ENCODE results near the gene RANBP3. TPM values are rescaled to one million over a fixed set of nuclear protein-coding genes. Genes with fewer than 3 reads are reported as not detected.

RANBP3 gene
- total RNA-seq, 1 experiment from 2014 or later = 44.1 TPM

GRCh38 chr19:5895890-5896289 lies 82.0 kb downstream of the RANBP3 start:
- H3K36me3 ChIP-seq (ENCODE audit: low read depth) = no peaks in the 10 kb centered on the region
- no peak overlapping the region for H3K4me3 ChIP-seq
- H3K4me1 ChIP-seq (replicated peaks; ENCODE audit: insufficient read depth) = no peaks in the 10 kb centered on the region
- ChIA-PET POLR2A (ENCODE audit: unreplicated experiment) (no interaction called here), CTCF (no interaction called here)
- H3F3A ChIP-seq (ENCODE audit: insufficient read depth, low read depth) = no peaks in the 10 kb centered on the region; the same call in 1 of the 2 replicates
- intact Hi-C loops (cut with micrococcal nuclease; ENCODE audit: unreplicated experiment) = no loop called here
- H3K27me3 ChIP-seq (ENCODE audit: insufficient read depth, low read depth) = no peaks in the 10 kb centered on the region
- BruUV-seq (replicated peaks) = no TSS peak
- peaks cover 19% of the 10 kb centered on the region for H4K20me1 ChIP-seq (ENCODE audit: insufficient read depth)
- no peaks in the 10 kb centered on the region for H3K9me2 ChIP-seq (ENCODE audit: insufficient read depth)
- H2AFZ ChIP-seq = no peak overlapping the region
- TF ChIP-seq CTCF (conservative IDR thresholded peaks at IDR 0.05) = no peak
- no peak for TF ChIP-seq EZH2 (IDR thresholded peaks at IDR 0.05; ENCODE audit: low read depth)
- H3K4me2 ChIP-seq = no peak overlapping the region
- no peaks in the 10 kb centered on the region for H3K9me3 ChIP-seq (ENCODE audit: insufficient read depth, low read depth)
- peaks cover 13% of the 10 kb centered on the region for H3K79me2 ChIP-seq (ENCODE audit: low read depth)
- DNase-seq = no peak
- no peak overlapping the region for H3K27ac ChIP-seq

- TF ChIP-seq CTCF (conservative IDR thresholded peaks at IDR 0.05) = no peak
- TF ChIP-seq EZH2 (IDR thresholded peaks at IDR 0.05; ENCODE audit: low read depth) = no peak
- no peaks in the 10 kb centered on the region for H3K9me3 ChIP-seq (ENCODE audit: insufficient read depth, low read depth)
- peaks cover 17% of the 10 kb centered on the region for H4K20me1 ChIP-seq (ENCODE audit: insufficient read depth)
- H3F3A ChIP-seq (ENCODE audit: insufficient read depth, low read depth) = no peaks in the 10 kb centered on the region; the same call in 1 of the 2 replicates
- no peak overlapping the region for H3K27ac ChIP-seq
- no peaks in the 10 kb centered on the region for H3K27me3 ChIP-seq (ENCODE audit: insufficient read depth, low read depth)
- CTCF ChIA-PET = no interaction called here
- POLR2A ChIA-PET (ENCODE audit: unreplicated experiment) = no interaction called here
- no peak overlapping the region for H2AFZ ChIP-seq
- BruUV-seq (replicated peaks) = no TSS peak
- no peak for DNase-seq
- H3K79me2 ChIP-seq (ENCODE audit: low read depth) = peaks cover 9% of the 10 kb centered on the region
- H3K4me2 ChIP-seq = no peak overlapping the region
- intact Hi-C loops (cut with micrococcal nuclease; ENCODE audit: unreplicated experiment) = no loop called here
- no peaks in the 10 kb centered on the region for H3K4me1 ChIP-seq (replicated peaks; ENCODE audit: insufficient read depth)
- no peak overlapping the region for H3K4me3 ChIP-seq
- no peaks in the 10 kb centered on the region for H3K9me2 ChIP-seq (ENCODE audit: insufficient read depth)
- no peaks in the 10 kb centered on the region for H3K36me3 ChIP-seq (ENCODE audit: low read depth)
Observed at GRCh38 chr19:5895409-5895808, 82.5 kb downstream of the RANBP3 start.

- CTCF ChIA-PET = no interaction called here
- intact Hi-C loops (cut with micrococcal nuclease; ENCODE audit: unreplicated experiment) = no loop called here
Observed at GRCh38 chr19:5894704-5895349, 83.1 kb downstream of the RANBP3 start.

More at GRCh38 chr19:5894704-5895349, 83.1 kb downstream of the RANBP3 start:
- Histone ChIP-seq H3K27ac (no peak overlapping the region), H3K4me2 (no peak overlapping the region), H3K9me2 (ENCODE audit: insufficient read depth) (no peaks in the 10 kb centered on the region), H3K4me3 (no peak overlapping the region), H2AFZ (no peak overlapping the region), H3K4me1 (replicated peaks; ENCODE audit: insufficient read depth) (no peaks in the 10 kb centered on the region), H3K9me3 (ENCODE audit: insufficient read depth, low read depth) (no peaks in the 10 kb centered on the region), H3K27me3 (ENCODE audit: insufficient read depth, low read depth) (no peaks in the 10 kb centered on the region), H4K20me1 (ENCODE audit: insufficient read depth) (peaks cover 11% of the 10 kb centered on the region), H3K36me3 (ENCODE audit: low read depth) (no peaks in the 10 kb centered on the region), H3F3A (ENCODE audit: insufficient read depth, low read depth) (no peaks in the 10 kb centered on the region; the same call in 1 of the 2 replicates), H3K79me2 (ENCODE audit: low read depth) (peaks cover 3% of the 10 kb centered on the region)
- POLR2A ChIA-PET (ENCODE audit: unreplicated experiment) = no interaction called here
- no TSS peak for BruUV-seq (replicated peaks)
- no peak for TF ChIP-seq EZH2 (IDR thresholded peaks at IDR 0.05; ENCODE audit: low read depth)
- DNase-seq = no peak

Data from PC-9 (cell line).